Measurements from ENCODE around the gene SCART1.
"Not testable (repeated sequence)": the region's sequence is repeated elsewhere in the genome, so short reads cannot be mapped to it uniquely, and the experiment has no call there.

The SCART1 gene

DNA sequence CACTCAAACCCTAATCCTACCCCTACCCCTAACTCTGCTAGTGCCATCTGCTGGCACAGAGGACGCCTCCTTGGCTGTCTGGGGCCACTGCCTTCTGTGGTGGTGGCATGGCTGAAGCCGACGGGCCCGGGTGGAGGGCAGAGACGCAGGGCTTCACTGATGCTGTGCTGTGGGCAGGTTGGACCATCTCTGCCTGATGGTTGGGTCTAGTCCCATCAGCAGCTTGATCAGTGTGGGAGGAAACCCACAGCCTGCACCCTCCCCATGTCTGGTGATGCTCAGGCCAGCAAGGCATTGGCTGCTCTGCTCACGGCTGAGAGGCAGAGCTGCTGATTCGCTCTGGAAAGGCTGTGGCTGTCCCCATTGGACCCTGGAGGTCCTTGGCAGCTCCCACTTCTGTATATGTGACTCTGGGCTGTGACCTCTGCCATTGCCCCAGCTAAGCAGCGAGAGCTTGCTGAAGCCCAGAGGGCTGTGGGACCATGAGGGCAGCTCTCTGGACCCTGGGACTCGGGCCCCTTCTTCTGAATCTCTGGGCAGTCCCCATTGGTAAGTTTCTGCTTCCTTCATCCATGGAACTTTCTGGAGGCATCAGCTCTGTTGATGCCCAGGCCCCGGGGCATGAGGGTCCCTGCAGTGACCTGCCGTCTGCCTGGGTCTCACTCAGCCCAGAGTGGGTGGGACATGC lies at the start of gene SCART1:
Gene SCART1 (plus strand): TSS at position 430 of the 688 bp plus-strand sequence. CDS start 53 bp downstream, at position 483.
- no peak for DNase-seq

DNA sequence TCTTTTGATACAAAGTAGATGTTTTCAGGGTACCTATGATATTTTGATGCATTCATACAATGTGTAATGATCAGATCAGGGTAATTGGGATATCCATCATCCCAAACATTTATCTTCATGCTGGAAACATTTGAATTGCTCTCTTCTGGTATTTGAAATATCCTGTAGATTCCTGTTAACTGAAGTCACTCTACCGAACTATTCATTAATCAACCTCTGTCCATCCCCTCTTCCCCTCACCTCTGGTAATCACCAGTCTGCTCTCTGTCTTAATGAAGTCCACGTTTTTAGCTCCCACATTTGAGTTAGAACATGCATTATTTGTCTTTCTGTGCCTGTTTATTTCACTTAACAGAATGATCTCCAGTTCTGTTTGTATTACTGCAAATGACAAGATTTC lies 48.5 kb upstream of the SCART1 start:
- no peak for DNase-seq

GRCh38 chr10:133405844-133406527 lies 47.8 kb upstream of the SCART1 start:
- DNase-seq, result no peak

DNA sequence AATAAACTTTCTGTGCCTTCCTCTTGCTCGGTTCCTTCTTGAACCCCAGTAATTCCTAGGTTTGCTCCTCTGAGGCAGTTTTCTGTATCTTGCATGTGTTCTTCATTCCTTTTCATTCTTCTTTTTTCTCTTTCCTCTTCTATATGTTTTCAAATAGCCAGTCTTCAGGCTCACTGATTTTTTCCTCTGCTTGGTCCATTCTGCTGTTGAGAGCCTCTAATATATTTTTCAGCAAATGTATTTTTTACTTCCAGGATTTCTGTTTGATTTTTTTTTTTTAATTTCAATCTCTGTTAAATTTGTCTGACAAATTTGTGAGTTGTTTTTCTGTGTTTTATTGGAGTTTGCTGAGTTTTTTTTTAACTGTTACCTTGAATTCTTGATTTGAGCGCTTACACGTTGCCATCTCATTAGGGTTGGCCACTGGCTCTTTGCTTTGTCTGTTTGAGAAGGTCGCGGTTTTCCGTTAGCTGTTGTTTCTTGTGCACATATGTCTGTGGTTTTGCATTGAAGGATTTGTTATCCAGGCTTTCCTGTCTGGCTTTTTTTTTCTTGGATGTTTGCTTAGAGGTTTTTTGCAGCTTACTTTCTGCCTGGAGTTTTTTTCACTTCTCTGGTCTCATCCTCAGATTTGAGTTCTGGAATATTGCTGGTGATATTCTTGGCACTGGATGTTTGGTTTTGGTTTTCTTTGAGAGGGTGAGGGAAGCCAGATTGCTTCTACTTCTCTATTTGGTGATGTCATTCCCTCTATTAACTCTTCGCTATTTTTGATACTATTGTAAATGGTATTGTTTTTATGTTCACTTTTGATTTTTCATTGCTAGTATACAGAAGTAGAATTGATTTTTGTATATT lies 42.0 kb upstream of the SCART1 start:
- no peak for DNase-seq

DNA sequence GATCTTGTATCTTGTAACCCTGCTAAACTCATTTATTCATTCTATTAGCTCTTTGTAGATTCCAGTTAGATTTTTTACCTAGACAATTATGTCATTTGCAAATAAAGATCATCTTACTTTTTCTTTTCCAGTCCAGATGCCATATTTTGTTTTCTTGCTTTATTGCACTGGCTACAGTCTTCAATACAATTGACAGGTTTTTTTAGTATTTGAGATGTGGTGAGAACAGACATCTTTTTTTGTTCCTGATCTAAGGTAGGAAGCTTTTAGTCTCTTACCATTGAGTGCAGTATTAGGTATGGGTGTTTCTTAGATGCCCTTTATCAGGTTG lies 41.4 kb upstream of the SCART1 start:
- DNase-seq, result no peak

DNA sequence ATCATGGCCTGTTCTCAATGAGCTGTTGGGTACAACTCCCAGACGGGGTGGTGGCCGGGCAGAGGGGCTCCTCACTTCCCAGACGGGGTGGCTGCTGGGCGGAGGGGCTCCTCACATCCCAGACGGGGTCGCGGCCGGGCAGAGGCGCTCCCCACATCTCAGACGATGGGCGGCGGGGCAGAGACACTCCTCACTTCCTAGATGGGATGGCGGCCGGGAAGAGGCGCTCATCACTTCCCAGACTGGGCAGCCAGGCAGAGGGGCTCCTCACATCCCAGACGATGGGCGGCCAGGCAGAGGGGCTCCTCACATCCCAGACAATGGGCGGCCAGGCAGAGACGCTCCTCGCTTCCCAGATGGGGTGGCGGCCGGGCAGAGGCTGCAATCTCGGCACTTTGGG lies 39.3 kb upstream of the SCART1 start:
- not testable (repeated sequence) for DNase-seq

GRCh38 chr10:133415752-133416151 lies 38.0 kb upstream of the SCART1 start:
- DNase-seq, result no peak

DNA sequence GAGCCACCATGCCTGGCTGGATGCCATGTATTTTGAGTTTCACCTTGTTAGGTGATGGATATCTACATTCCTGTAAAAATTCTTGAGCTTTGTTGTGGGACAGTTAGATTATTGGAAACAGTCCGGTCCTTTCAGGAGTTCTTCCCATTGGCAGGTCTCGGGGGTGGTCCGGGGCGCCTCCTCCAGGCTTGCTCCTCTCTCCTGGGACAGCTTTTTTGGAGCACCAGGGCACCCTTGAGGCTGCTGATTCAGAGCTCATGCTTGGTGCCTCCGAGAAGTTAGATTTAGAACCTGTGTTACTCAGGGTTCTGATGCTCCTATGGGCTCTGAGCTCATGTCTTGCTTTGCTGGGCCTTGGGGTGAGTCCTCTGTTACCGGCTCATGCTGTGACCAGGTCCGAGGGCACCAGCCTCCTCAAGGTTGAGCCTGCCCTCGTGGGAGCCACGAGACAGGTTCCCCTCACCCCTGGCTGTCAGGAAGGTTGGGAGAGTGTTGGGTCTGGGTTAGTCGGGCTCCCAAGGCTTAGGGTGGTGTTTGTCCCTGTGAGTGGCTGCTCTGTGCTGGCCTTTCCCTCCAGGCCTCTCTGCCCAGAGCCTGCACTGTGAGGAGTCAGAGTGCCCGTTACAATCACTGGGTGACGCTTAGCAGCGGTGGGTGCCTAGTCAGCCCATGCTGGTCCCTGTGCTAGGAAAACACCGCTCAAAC lies 35.3 kb upstream of the SCART1 start:
- DNase-seq, result no peak

GRCh38 chr10:133419211-133419950 lies 34.4 kb upstream of the SCART1 start:
- no peak for DNase-seq

GRCh38 chr10:133420028-133420427 lies 33.7 kb upstream of the SCART1 start:
- DNase-seq, result no peak

DNA sequence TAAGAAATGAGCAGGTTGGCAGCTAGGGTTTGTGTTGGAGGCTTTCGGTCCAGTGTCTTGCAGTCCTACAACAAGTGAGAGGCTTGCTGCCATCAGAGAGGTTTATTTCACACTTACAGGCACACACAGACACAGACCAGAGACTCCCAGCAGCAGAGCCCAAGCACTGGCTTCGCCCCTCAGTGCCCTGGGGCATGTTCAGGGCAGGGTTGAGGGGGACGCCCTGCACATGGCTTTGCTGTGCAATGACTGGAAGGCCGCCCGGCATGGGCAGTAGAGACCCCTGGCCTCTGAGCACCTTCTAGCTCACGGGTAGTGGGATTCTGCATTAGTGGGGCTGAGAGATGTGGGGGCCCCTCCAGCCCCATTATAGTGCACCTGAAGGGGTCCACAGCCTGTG lies 33.2 kb upstream of the SCART1 start:
- DNase-seq, result no peak

- DNase-seq, result no peak
Observed at GRCh38 chr10:133421336-133422222, 32.2 kb upstream of the SCART1 start.

GRCh38 chr10:133422223-133422806 lies 31.4 kb upstream of the SCART1 start:
- no peak for DNase-seq

GRCh38 chr10:133422807-133423771 lies 30.7 kb upstream of the SCART1 start:
- no peak for DNase-seq

- not testable (repeated sequence) for DNase-seq
Observed at GRCh38 chr10:133424102-133424501, 29.6 kb upstream of the SCART1 start.

DNA sequence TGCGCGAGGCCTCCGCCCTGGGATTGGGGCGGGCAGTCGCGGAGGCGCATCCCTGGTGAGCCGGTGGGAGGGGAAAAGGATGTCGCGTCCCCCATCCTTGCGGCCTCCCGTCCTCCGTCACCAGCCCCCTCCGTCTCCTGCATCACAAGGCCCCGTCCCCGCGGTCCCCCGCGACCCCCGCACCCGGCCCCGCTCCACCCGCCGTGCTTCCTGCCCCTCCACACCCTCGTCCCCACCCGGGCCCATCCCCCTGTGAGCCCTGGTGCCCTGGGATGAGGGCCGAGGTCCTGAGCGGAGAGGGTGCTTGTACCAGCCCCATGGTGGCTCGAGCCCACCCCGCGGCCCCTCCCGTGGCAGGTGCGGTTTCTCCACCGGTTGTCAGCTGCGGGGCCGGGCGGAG lies 29.1 kb upstream of the SCART1 start, which contains the start of gene SPRN:
Gene SPRN (minus strand): TSS at position 25 of the 400 bp plus-strand sequence. CDS start 944 bp downstream, outside the sequence.
- DNase-seq, result not testable (repeated sequence)

- DNase-seq, result not testable (repeated sequence)
Observed at GRCh38 chr10:133429571-133429970, 24.2 kb upstream of the SCART1 start.

GRCh38 chr10:133431888-133432613 lies 21.7 kb upstream of the SCART1 start:
- not testable (repeated sequence) for DNase-seq

- DNase-seq, result not testable (repeated sequence)
Observed at GRCh38 chr10:133432789-133433188, 21.0 kb upstream of the SCART1 start.

Measured in femur (tissue), 1 donor.